ENCODE measurements around the gene DEFB108B.
"Not testable (repeated sequence)": the region's sequence is repeated elsewhere in the genome, so short reads cannot be mapped to it uniquely, and the experiment has no call there.

DNA sequence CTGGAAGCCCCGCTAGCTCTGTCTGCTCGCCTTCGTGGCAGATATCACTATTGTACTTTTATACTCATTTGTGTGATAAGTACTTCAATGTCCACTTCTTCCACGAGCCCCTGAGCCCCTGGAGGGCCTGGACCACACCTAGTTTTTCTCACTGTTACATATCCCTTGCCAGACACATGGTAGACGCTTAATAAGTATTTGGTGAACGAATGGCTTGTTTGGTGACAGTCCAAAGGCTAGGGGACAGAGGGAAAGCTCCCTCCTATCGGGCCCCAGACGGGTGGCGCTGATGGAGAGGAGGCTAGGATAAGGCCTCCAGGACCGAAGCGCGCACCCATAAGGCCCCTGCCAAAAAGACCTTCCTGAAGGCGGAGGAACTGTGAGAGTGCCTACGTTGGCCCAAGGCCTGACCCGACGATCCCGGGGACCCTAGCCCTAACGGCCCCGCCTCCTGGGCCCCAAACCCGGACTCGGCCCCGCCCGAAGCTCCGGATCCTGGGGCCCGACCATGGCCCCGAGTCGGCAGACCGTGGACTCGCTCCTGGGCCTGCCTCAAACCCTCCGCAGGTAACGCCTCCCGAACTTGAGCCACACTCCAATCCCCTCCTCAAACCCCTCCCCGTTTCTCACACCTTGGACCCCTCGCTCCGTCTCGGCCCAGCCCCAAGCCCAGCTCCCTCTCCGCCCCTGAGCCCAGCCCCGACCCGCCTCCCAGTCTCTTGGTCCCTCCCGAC is 46.7 kb upstream of the DEFB108B start:
- TF ChIP-seq, protein P1, sequence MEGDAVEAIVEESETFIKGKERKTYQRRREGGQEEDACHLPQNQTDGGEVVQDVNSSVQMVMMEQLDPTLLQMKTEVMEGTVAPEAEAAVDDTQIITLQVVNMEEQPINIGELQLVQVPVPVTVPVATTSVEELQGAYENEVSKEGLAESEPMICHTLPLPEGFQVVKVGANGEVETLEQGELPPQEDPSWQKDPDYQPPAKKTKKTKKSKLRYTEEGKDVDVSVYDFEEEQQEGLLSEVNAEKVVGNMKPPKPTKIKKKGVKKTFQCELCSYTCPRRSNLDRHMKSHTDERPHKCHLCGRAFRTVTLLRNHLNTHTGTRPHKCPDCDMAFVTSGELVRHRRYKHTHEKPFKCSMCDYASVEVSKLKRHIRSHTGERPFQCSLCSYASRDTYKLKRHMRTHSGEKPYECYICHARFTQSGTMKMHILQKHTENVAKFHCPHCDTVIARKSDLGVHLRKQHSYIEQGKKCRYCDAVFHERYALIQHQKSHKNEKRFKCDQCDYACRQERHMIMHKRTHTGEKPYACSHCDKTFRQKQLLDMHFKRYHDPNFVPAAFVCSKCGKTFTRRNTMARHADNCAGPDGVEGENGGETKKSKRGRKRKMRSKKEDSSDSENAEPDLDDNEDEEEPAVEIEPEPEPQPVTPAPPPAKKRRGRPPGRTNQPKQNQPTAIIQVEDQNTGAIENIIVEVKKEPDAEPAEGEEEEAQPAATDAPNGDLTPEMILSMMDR (IDR thresholded peaks at IDR 0.05; ENCODE audit: poor library complexity, severe bottlenecking), result not testable (repeated sequence)
- peak; percentile 32 for TF ChIP-seq POLR2AphosphoS5 (IDR thresholded peaks at IDR 0.05)

All from neural cell (in vitro differentiated cells).